ENCODE results near the gene YPEL1.

Gene YPEL1

GRCh38 chr22:21735200-21736083 is at the start of gene YPEL1:
Gene YPEL1, minus strand, starts transcription at chr22:21735794. Its CDS starts 25,050 bp downstream, at chr22:21710744.
- DNase-seq (ENCODE audit: low read depth in 2 of 2): peak; percentile 87 to 88

- DNase-seq (ENCODE audit: low read depth in 2 of 2): no peak
Observed at GRCh38 chr22:21780259-21780658, 44.7 kb upstream of the YPEL1 start.

- DNase-seq (ENCODE audit: low read depth in 2 of 2): no peak
Observed at GRCh38 chr22:21779444-21779843, 43.9 kb upstream of the YPEL1 start.

- DNase-seq (ENCODE audit: low read depth in 2 of 2): no peak
Observed at GRCh38 chr22:21778705-21779363, 43.2 kb upstream of the YPEL1 start.

- no peak for DNase-seq (ENCODE audit: low read depth in 2 of 2)
Observed at GRCh38 chr22:21771631-21771976, 36.0 kb upstream of the YPEL1 start.

- DNase-seq (ENCODE audit: low read depth in 2 of 2): no peak
Observed at GRCh38 chr22:21768435-21768834, 32.8 kb upstream of the YPEL1 start.

- DNase-seq (ENCODE audit: low read depth in 2 of 2): peak; percentile 40 to 51
Observed at GRCh38 chr22:21766691-21767462, 31.3 kb upstream of the YPEL1 start.

- DNase-seq (ENCODE audit: low read depth in 2 of 2): no peak
Observed at GRCh38 chr22:21765909-21766529, 30.4 kb upstream of the YPEL1 start.

GRCh38 chr22:21764038-21764804 is 28.6 kb upstream of the YPEL1 start:
- DNase-seq (ENCODE audit: low read depth in 2 of 2): no peak

GRCh38 chr22:21762712-21763581 is 27.4 kb upstream of the YPEL1 start:
- peak; percentile 25 to 33 for DNase-seq (ENCODE audit: low read depth in 2 of 2)

GRCh38 chr22:21761994-21762680 is 26.5 kb upstream of the YPEL1 start:
- DNase-seq (ENCODE audit: low read depth in 2 of 2): no peak

- DNase-seq (ENCODE audit: low read depth in 2 of 2): no peak
Observed at GRCh38 chr22:21761086-21761485, 25.5 kb upstream of the YPEL1 start.

- DNase-seq (ENCODE audit: low read depth in 2 of 2): no peak
Observed at GRCh38 chr22:21760640-21761039, 25.0 kb upstream of the YPEL1 start.

GRCh38 chr22:21759646-21760376 is 24.2 kb upstream of the YPEL1 start:
- DNase-seq (ENCODE audit: low read depth in 2 of 2): no peak

GRCh38 chr22:21759093-21759492 is 23.5 kb upstream of the YPEL1 start:
- DNase-seq (ENCODE audit: low read depth in 2 of 2): no peak

GRCh38 chr22:21758091-21758864 is 22.7 kb upstream of the YPEL1 start:
- DNase-seq (ENCODE audit: low read depth in 2 of 2): no peak

GRCh38 chr22:21755851-21756284 is 20.3 kb upstream of the YPEL1 start:
- DNase-seq (ENCODE audit: low read depth in 2 of 2): no peak

GRCh38 chr22:21754523-21754922 is 18.9 kb upstream of the YPEL1 start:
- DNase-seq (ENCODE audit: low read depth in 2 of 2): no peak
